Nephron (organoid): ENCODE data around the gene MID1.

Source experiments
- H3K27ac Mint-ChIP-seq, 3 experiments: 2 replicates each; pipeline ENCODE4 v1.8.0; 2020; ENCODE audit warnings: mixed read lengths in 3 of 3, mild to moderate bottlenecking in 2 of 3, moderate library complexity in 1 of 3
- H3K27me3 Mint-ChIP-seq: 2 replicates; pipeline ENCODE4 v1.8.0; 2021; ENCODE audit warnings: low read depth, mild to moderate bottlenecking, moderate library complexity, mixed read lengths
- H3K36me3 Mint-ChIP-seq: 2 replicates; pipeline ENCODE4 v1.8.0; 2020; ENCODE audit warnings: low read depth, mixed read lengths
- H3K4me1 Mint-ChIP-seq: 2 replicates; pipeline ENCODE4 v1.8.0; 2020; ENCODE audit warnings: mixed read lengths
- H3K4me3 Mint-ChIP-seq, 3 experiments: 2 replicates each; pipeline ENCODE4 v1.8.0; 2020; ENCODE audit warnings: mild to moderate bottlenecking in 3 of 3, mixed read lengths in 3 of 3, moderate library complexity in 2 of 3
- H3K9me3 Mint-ChIP-seq: 2 replicates; pipeline ENCODE4 v1.8.0; 2020; ENCODE audit warnings: mixed read lengths
- TF ChIP-seq, protein P1 (sequence below), 3 experiments: fragments of 200-600 bp; sonication (generic); IDR thresholded peaks; one replicate each; pipeline ENCODE4 v1.5.0; 2021; ENCODE audit warnings: antibody characterized with exemption in 3 of 3; ENCODE audit not compliant: unreplicated experiment in 3 of 3

The MID1 gene

GRCh38 chrX:10579112-10580011 lies 41.0 kb downstream of the MID1 start:
- Mint-ChIP-seq H3K27me3 (no peaks in the 10 kb centered on the region), H3K9me3 (peaks cover 20% of the 10 kb centered on the region), H3K4me1 (peaks cover 56% of the 10 kb centered on the region), H3K27ac (peak overlapping the region; percentile 92 to 98 (median 98)), H3K4me3 (peak overlapping the region; percentile 33 to 57 (median 56)), H3K36me3 (peaks cover 11% of the 10 kb centered on the region)
- TF ChIP-seq, protein P1, sequence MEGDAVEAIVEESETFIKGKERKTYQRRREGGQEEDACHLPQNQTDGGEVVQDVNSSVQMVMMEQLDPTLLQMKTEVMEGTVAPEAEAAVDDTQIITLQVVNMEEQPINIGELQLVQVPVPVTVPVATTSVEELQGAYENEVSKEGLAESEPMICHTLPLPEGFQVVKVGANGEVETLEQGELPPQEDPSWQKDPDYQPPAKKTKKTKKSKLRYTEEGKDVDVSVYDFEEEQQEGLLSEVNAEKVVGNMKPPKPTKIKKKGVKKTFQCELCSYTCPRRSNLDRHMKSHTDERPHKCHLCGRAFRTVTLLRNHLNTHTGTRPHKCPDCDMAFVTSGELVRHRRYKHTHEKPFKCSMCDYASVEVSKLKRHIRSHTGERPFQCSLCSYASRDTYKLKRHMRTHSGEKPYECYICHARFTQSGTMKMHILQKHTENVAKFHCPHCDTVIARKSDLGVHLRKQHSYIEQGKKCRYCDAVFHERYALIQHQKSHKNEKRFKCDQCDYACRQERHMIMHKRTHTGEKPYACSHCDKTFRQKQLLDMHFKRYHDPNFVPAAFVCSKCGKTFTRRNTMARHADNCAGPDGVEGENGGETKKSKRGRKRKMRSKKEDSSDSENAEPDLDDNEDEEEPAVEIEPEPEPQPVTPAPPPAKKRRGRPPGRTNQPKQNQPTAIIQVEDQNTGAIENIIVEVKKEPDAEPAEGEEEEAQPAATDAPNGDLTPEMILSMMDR (IDR thresholded peaks at IDR 0.05; ENCODE audit: unreplicated experiment in 3 of 3), result no peak

DNA sequence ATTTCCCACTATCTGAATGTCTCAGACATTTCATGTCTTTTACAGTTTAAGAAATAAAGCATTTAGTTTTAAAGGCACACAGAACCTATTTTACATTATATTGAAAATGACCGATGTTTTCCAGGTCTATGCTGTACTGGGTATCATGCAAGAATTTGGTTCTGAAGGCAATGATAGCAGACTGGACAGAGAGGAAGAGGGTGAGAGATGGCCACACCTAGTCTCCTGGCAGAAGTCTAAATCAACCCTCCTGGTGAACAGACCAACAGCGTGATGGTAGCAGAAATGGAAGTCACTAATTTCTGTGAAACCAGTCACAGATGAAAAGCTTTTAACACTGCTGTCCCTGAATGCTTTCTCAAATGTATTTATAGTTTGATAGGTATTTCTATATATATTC lies 41.9 kb downstream of the MID1 start:
- Mint-ChIP-seq H3K9me3 (peaks cover 15% of the 10 kb centered on the region), H3K4me3 (no peak overlapping the region), H3K27ac (peak overlapping the region; percentile 92 to 98 (median 98)), H3K27me3 (no peaks in the 10 kb centered on the region), H3K36me3 (peaks cover 7% of the 10 kb centered on the region), H3K4me1 (peaks cover 56% of the 10 kb centered on the region)
- TF ChIP-seq, protein P1 (IDR thresholded peaks at IDR 0.05; ENCODE audit: unreplicated experiment in 3 of 3), result no peak

- TF ChIP-seq, protein P1 (IDR thresholded peaks at IDR 0.05; ENCODE audit: unreplicated experiment in 3 of 3), result no peak
- Mint-ChIP-seq H3K27ac (peak overlapping the region; percentile 92 to 98 (median 98)), H3K9me3 (peaks cover 11% of the 10 kb centered on the region), H3K27me3 (no peaks in the 10 kb centered on the region), H3K36me3 (peaks cover 3% of the 10 kb centered on the region), H3K4me1 (peaks cover 56% of the 10 kb centered on the region), H3K4me3 (no peak overlapping the region)
These were observed 42.5 kb downstream of the MID1 start for GRCh38 chrX:10577853-10578252.

DNA sequence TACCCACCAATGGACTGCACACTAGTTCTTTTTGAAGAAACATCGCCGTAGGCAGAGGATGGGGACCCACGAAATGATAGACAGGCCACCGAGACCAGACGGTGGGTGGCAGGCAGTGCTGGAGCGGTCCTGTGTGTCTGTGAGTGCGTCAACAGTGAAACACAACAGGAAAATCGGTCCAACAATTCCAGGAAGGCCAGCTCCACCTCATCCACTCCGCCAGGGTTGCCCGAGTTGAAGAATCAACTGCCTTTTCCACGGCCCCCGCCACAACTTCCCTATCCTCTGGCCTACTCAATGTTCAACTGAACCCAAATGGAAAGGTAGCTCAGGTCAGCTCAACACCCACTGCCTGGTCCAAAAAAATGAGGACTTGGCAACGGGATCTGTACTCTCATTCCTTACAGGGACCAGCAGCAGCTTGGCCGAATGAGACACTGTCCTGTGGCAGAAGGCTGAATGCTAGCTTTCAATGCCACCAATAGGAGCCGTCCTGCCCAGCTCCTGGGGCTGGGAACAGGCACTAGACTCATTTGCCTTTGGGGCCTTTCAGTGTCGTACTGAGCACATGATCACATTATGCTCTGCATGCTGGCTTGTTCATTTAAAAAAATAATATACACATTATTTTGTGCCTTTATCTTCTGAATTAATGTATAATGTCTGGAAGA lies 43.5 kb downstream of the MID1 start:
- Mint-ChIP-seq H3K36me3 (peaks cover 3% of the 10 kb centered on the region), H3K27me3 (no peaks in the 10 kb centered on the region), H3K4me1 (peaks cover 56% of the 10 kb centered on the region), H3K9me3 (peaks cover 12% of the 10 kb centered on the region), H3K27ac (peak overlapping the region in 2 of 3 experiments; percentile 38 to 79), H3K4me3 (no peak overlapping the region)
- TF ChIP-seq, protein P1 (IDR thresholded peaks at IDR 0.05; ENCODE audit: unreplicated experiment in 3 of 3), result no peak

- Mint-ChIP-seq H3K36me3 (peaks cover 3% of the 10 kb centered on the region), H3K4me3 (no peak overlapping the region), H3K9me3 (peaks cover 9% of the 10 kb centered on the region), H3K27ac (peak overlapping the region; percentile 21 to 79 (median 38)), H3K4me1 (peaks cover 51% of the 10 kb centered on the region), H3K27me3 (no peaks in the 10 kb centered on the region)
- TF ChIP-seq, protein P1 (IDR thresholded peaks at IDR 0.05; ENCODE audit: unreplicated experiment in 3 of 3), result no peak
These were observed 44.2 kb downstream of the MID1 start for GRCh38 chrX:10576186-10576585.
